DND-41 (cell line): ENCODE results near the gene MPI.

Experiments
- CTCF ChIP-seq: IDR thresholded peaks from 2 replicates; pipeline ENCODE4 v1.5.1; 2012; ENCODE audit warnings: borderline replicate concordance, low read length, moderate library complexity, mild to moderate bottlenecking; ENCODE audit not compliant: poor library complexity, severe bottlenecking; ENCODE audit errors: extremely low read depth
- EZH2 ChIP-seq: IDR thresholded peaks from 3 replicates; pipeline ENCODE4 v1.6.1; 2012; ENCODE audit warnings: borderline replicate concordance, low read depth, mild to moderate bottlenecking, moderate library complexity, low read length, inconsistent platforms; ENCODE audit not compliant: severe bottlenecking

GRCh38 chr15:74920456-74920855 lies 30.6 kb downstream of the MPI start:
- TF ChIP-seq EZH2: no peak
- TF ChIP-seq CTCF: no peak
